HL-60 (cell line): Measurements from ENCODE around the gene EFR3B.
A peak's percentile ranks its signal among the peaks of the same experiment; 100 is the strongest.

ENCODE experiments used
- DNase-seq, 2 experiments: peaks; one replicate each; pipeline ENCODE4 v3.0.0-alpha.2; 2010 to 2020; ENCODE audit warnings: low read depth in 1 of 2, low spot score in 1 of 2
- H3K27ac ChIP-seq: fragments of 250-450 bp; sonication (Bioruptor Pico); replicated peaks from 2 replicates; pipeline ENCODE4 v1.5.1; 2020; ENCODE audit warnings: mild to moderate bottlenecking, moderate library complexity
- H3K27me3 ChIP-seq: fragments of 250-450 bp; sonication (Bioruptor Pico); 2 replicates; pipeline ENCODE4 v1.5.1; 2021; ENCODE audit warnings: mild to moderate bottlenecking, moderate library complexity; ENCODE audit not compliant: insufficient read depth, poor library complexity, severe bottlenecking
- H3K4me3 ChIP-seq: replicated peaks from 2 replicates; pipeline ENCODE4 v1.5.1; 2011; ENCODE audit warnings: mild to moderate bottlenecking, control low read depth, low read length; ENCODE audit not compliant: insufficient read depth
- CTCF ChIP-seq: IDR thresholded peaks from one replicate; pipeline ENCODE4 v1.5.1; 2011; ENCODE audit warnings: low read length, control low read depth, inconsistent platforms; ENCODE audit not compliant: insufficient read depth
- GABPA ChIP-seq: IDR thresholded peaks from 2 replicates; pipeline ENCODE4 v1.6.1; 2012; ENCODE audit warnings: low read depth
- POLR2AphosphoS5 ChIP-seq: IDR thresholded peaks from 2 replicates; pipeline ENCODE4 v1.6.1; 2012; ENCODE audit warnings: low read depth
- REST ChIP-seq: IDR thresholded peaks from 2 replicates; pipeline ENCODE4 v1.6.1; 2012; ENCODE audit warnings: low read depth; ENCODE audit not compliant: insufficient replicate concordance
- SPI1 ChIP-seq: IDR thresholded peaks from 2 replicates; pipeline ENCODE4 v1.6.1; 2012; ENCODE audit warnings: low read depth, mild to moderate bottlenecking, borderline replicate concordance

EFR3B gene

GRCh38 chr2:25035537-25036220 is 6.2 kb upstream of the EFR3B start:
- DNase-seq = peak; percentile 35 to 69
- Histone ChIP-seq H3K27ac (no peak overlapping the region), H3K27me3 (no peaks in the 10 kb centered on the region), H3K4me3 (no peak overlapping the region)
- no peak for TF ChIP-seq CTCF
- TF ChIP-seq SPI1 = no peak
- no peak for TF ChIP-seq REST
- TF ChIP-seq POLR2AphosphoS5 = peak; percentile 53; the same call in 1 of the 2 replicates

GRCh38 chr2:25036221-25036559 is 5.7 kb upstream of the EFR3B start:
- H3K4me3 ChIP-seq = no peak overlapping the region
- DNase-seq = no peak
- no peak overlapping the region for H3K27ac ChIP-seq
- peaks cover 2% of the 10 kb centered on the region for H3K27me3 ChIP-seq
- TF ChIP-seq REST (no peak), POLR2AphosphoS5 (no peak), CTCF (no peak), SPI1 (no peak), GABPA (no peak)

GRCh38 chr2:25039126-25039525 is 2.8 kb upstream of the EFR3B start:
- H3K27ac ChIP-seq = no peak overlapping the region
- peaks cover 20% of the 10 kb centered on the region for H3K27me3 ChIP-seq
- no peak for DNase-seq
- no peak overlapping the region for H3K4me3 ChIP-seq
- TF ChIP-seq CTCF = no peak
- no peak for TF ChIP-seq POLR2AphosphoS5
- no peak for TF ChIP-seq REST
- TF ChIP-seq GABPA = no peak
- TF ChIP-seq SPI1 = no peak
